ENCODE data around the gene MAZ. TPM values are rescaled to one million over a fixed set of nuclear protein-coding genes. Genes with fewer than 3 reads are reported as not detected.
A peak's percentile ranks its signal among the peaks of the same experiment; 100 is the strongest.

MAZ gene
- total RNA-seq, 2 donors from 2014 or later: 84.8 to 96.7 TPM

- intact Hi-C loops (cut with DNase I): loop anchor here in 1 of 2 donors (10.0 kb wide), 1 partner anchor 138 kb away; no protein-coding TSS in a partner anchor
- no peak for DNase-seq
- no peak for ATAC-seq
Measured at GRCh38 chr16:29842732-29843346, 36.5 kb downstream of the MAZ start.

GRCh38 chr16:29843931-29844330 is 37.6 kb downstream of the MAZ start:
- intact Hi-C loops (cut with DNase I): loop anchor here in 1 of 2 donors (10.0 kb wide), 1 partner anchor 139 kb away; no protein-coding TSS in a partner anchor
- DNase-seq (no peak), ATAC-seq (no peak)

GRCh38 chr16:29844575-29845331 is 38.4 kb downstream of the MAZ start:
- intact Hi-C loops (cut with DNase I): loop anchor here in 1 of 2 donors (10.0 kb wide), 1 partner anchor 140 kb away; no protein-coding TSS in a partner anchor
- DNase-seq: peak; percentile 50
- peak in 1 of 2 donors; percentile 27 for ATAC-seq

- intact Hi-C loops (cut with DNase I): loop anchor here in 1 of 2 donors (10.0 kb wide), 1 partner anchor 141 kb away; no protein-coding TSS in a partner anchor
- DNase-seq: no peak
- no peak for ATAC-seq
Measured at GRCh38 chr16:29845656-29846055, 39.3 kb downstream of the MAZ start.

- DNase-seq (peak; percentile 81), ATAC-seq (peak; percentile 72 to 80)
- intact Hi-C loops (cut with DNase I): loop anchor here in 1 of 2 donors (10.0 kb wide), 1 partner anchor 144 kb away; no protein-coding TSS in a partner anchor
Measured at GRCh38 chr16:29848420-29849297, 42.3 kb downstream of the MAZ start.

- intact Hi-C loops (cut with DNase I): loop anchor here in 1 of 2 donors (10.0 kb wide), 1 partner anchor 145 kb away; no protein-coding TSS in a partner anchor
- DNase-seq: no peak
- ATAC-seq: peak in 1 of 2 donors; percentile 18
Measured at GRCh38 chr16:29849505-29849904, 43.2 kb downstream of the MAZ start.

- intact Hi-C loops (cut with DNase I): no loop called here
- no peak for ATAC-seq
Measured at GRCh38 chr16:29850998-29851397, 44.7 kb downstream of the MAZ start.

GRCh38 chr16:29852654-29853053 is 46.3 kb downstream of the MAZ start:
- DNase-seq (no peak), ATAC-seq (peak; percentile 52 to 70)

More at GRCh38 chr16:29850998-29851397, 44.7 kb downstream of the MAZ start:
- DNase-seq: no peak

GRCh38 chr16:29854520-29855100 is 48.3 kb downstream of the MAZ start:
- intact Hi-C loops (cut with DNase I): no loop called here
- no peak for ATAC-seq
- DNase-seq: no peak

More at GRCh38 chr16:29852654-29853053, 46.3 kb downstream of the MAZ start:
- intact Hi-C loops (cut with DNase I): no loop called here

GRCh38 chr16:29857133-29857760 is 50.9 kb downstream of the MAZ start:
- DNase-seq: no peak
- intact Hi-C loops (cut with DNase I): no loop called here
- no peak for ATAC-seq

GRCh38 chr16:29858149-29858849 is 52.0 kb downstream of the MAZ start:
- no peak for ATAC-seq
- DNase-seq: no peak
- intact Hi-C loops (cut with DNase I): no loop called here

- no peak for DNase-seq
- intact Hi-C loops (cut with DNase I): no loop called here
- no peak for ATAC-seq
Measured at GRCh38 chr16:29858974-29859373, 52.6 kb downstream of the MAZ start.

GRCh38 chr16:29860218-29860617 is 53.9 kb downstream of the MAZ start:
- ATAC-seq (peak in 1 of 2 donors; percentile 21), DNase-seq (no peak)
- intact Hi-C loops (cut with DNase I): loop anchor here (10.0 kb wide), 2 partner anchors 145 to 155 kb away; partner anchors contain the start of gene DOC2A (in 1 of the 2)

Other genes with a start within 250 kb of the MAZ start
- 1 to 10 TPM; 1.4 to 3.7 TPM for gene SPN, start 143.3 kb upstream of the MAZ start, total RNA-seq
- gene QPRT, start 127.3 kb upstream of the MAZ start, total RNA-seq: 10 to 100 TPM; 20.4 to 22.0 TPM
- gene C16orf54, start 60.5 kb upstream of the MAZ start, total RNA-seq: 1 to 10 TPM; 1.3 to 1.7 TPM
- gene ZG16, start 28.3 kb upstream of the MAZ start, total RNA-seq: not detected
- gene KIF22, start 15.8 kb upstream of the MAZ start, total RNA-seq: 10 to 100 TPM; 22.1 to 30.1 TPM
- 1 to 10 TPM; 2.2 to 3.0 TPM for gene PRRT2, start 5.7 kb downstream of the MAZ start, total RNA-seq
- gene PAGR1, start 9.6 kb downstream of the MAZ start, total RNA-seq: 10 to 100 TPM; 15.1 to 16.6 TPM
- 10 to 100 TPM; 72.7 to 82.4 TPM for gene MVP, start 13.9 kb downstream of the MAZ start, total RNA-seq
- gene CDIPT, start 56.7 kb downstream of the MAZ start, total RNA-seq: 10 to 100 TPM; 88.8 to 90.8 TPM
- gene SEZ6L2, start 93.0 kb downstream of the MAZ start, total RNA-seq: 1 to 10 TPM in 1 of 2 donors, under 1 TPM in 1; 0.82 to 1.8 TPM
- gene ASPHD1, start 94.0 kb downstream of the MAZ start, total RNA-seq: 1 to 10 TPM in 1 of 2 donors, under 1 TPM in 1; 0.59 to 1.0 TPM
- 10 to 100 TPM in 1 of 2 donors, 1 to 10 TPM in 1; 7.6 to 10.1 TPM for gene KCTD13, start 119.7 kb downstream of the MAZ start, total RNA-seq
- gene TMEM219, start 155.6 kb downstream of the MAZ start, total RNA-seq: 10 to 100 TPM; 73.8 to 78.8 TPM
- 10 to 100 TPM; 33.6 to 45.8 TPM for gene TAOK2, start 167.3 kb downstream of the MAZ start, total RNA-seq
- 10 to 100 TPM; 13.0 to 18.4 TPM for gene HIRIP3, start 189.1 kb downstream of the MAZ start, total RNA-seq
- 10 to 100 TPM; 33.6 to 35.9 TPM for gene INO80E, start 189.7 kb downstream of the MAZ start, total RNA-seq
- gene DOC2A, start 204.5 kb downstream of the MAZ start, total RNA-seq: under 1 TPM; 0.63 to 0.77 TPM
- gene C16orf92, start 216.7 kb downstream of the MAZ start, total RNA-seq: not detected
- not detected for gene TLCD3B, start 224.7 kb downstream of the MAZ start, total RNA-seq

All from left cardiac atrium (tissue), 4 donors.